Astrocyte of the spinal cord (primary cell): Measurements from ENCODE around the gene RAD23B.

Source experiments
- DNase-seq: peaks from one replicate; pipeline ENCODE4 v3.0.0; 2011; ENCODE audit warnings: low read depth, low spot score
- H3K4me3 ChIP-seq: 2 replicates; pipeline ENCODE4 v1.5.1; 2011; ENCODE audit warnings: low read depth, mild to moderate bottlenecking, low read length, moderate library complexity
- CTCF ChIP-seq: IDR thresholded peaks from 2 replicates; pipeline ENCODE4 v1.5.1; 2012; ENCODE audit warnings: low read depth, mild to moderate bottlenecking, low read length, inconsistent platforms
- in situ Hi-C: cut with HindIII; loops from 2 replicates; pipeline ENCODE4 v1.10.0; 2017; ENCODE audit warnings: low sequenced_read_pairs

RAD23B gene

GRCh38 chr9:107314763-107315162, 31.7 kb downstream of the RAD23B start:
- TF ChIP-seq CTCF: no peak
- H3K4me3 ChIP-seq: no peak overlapping the region
- in situ Hi-C loops: no loop called here
- no peak for DNase-seq

GRCh38 chr9:107316795-107317661, 33.9 kb downstream of the RAD23B start:
- DNase-seq: no peak
- no peak for TF ChIP-seq CTCF
- in situ Hi-C loops: no loop called here
- H3K4me3 ChIP-seq: no peak overlapping the region

GRCh38 chr9:107322643-107323042, 39.6 kb downstream of the RAD23B start:
- DNase-seq: no peak
- no peak overlapping the region for H3K4me3 ChIP-seq
- no peak for TF ChIP-seq CTCF
- in situ Hi-C loops: no loop called here

- H3K4me3 ChIP-seq: no peak overlapping the region
- TF ChIP-seq CTCF: no peak
- DNase-seq: no peak
- in situ Hi-C loops: no loop called here
Measured at GRCh38 chr9:107323836-107324585, 40.9 kb downstream of the RAD23B start.

- in situ Hi-C loops: no loop called here
- DNase-seq: no peak
- H3K4me3 ChIP-seq: no peak overlapping the region
- no peak for TF ChIP-seq CTCF
Measured at GRCh38 chr9:107325842-107326241, 42.8 kb downstream of the RAD23B start.

- no peak for TF ChIP-seq CTCF
- in situ Hi-C loops: no loop called here
- no peak overlapping the region for H3K4me3 ChIP-seq
- no peak for DNase-seq
Measured at GRCh38 chr9:107328510-107328909, 45.4 kb downstream of the RAD23B start.
